ENCODE data around the gene LHPP.
A peak's percentile ranks its signal among the peaks of the same experiment; 100 is the strongest.

LHPP gene

DNA sequence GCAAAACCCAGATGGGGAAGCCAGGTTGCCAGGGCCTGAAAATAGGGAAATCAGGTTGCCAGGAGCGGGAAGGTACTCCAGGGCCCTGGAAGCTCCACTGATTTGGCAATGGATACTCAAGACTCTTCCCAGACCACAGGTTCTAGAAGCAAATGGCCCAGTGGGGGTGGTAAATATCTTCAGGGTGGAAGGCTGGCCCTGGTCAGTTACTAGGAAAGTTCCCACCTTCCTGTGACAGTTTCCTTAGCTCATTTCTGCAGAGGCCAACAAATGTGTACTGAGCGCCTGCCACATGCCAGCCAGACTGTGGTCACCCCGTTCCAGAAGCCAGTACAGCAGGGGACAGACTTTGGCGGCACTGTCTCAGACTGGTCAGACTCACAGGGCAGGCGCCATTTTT lies 168.9 kb downstream of the LHPP start:
- DNase-seq: no peak

DNA sequence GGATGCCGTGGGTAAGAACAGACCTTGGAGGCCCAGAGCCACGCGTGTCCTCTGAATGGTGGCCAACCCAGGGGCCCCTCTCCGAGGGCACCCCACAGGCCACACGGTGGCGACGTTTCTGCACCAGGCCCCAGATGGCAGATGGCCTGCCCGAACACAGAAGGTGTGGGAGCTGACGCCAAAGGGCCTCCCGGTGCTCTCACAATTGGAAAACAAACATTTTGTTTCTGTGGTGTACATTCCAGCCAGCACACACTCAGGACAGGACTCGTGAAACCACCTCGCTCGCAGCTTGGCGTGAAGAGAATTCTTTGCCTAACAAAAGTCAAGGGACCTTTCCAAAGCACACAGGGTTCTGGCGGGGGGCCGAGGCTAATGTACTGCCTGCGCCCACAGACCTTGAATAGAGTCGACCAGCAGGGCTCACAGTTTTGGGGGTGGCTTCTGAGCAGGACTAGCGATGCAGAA lies 170.5 kb downstream of the LHPP start:
- no peak for DNase-seq

DNA sequence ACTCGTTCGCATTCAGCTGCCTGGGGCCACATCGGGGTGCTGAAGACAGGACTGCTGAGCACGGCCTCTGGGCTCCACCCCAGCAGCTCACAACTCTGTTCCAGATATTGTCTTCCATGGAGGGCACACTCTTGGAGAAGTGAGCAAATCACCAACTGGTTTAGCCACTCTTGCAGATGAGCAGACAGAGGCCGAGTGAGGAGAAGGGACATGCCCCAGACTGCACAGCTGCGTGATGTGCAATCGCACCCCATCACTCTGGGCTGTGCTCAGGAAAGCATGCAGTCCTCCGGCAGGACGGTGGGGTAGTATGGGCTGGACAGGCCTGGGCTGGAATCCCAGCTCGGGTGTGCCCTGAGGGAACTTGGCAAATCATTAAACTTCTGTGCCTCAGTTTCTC lies 170.9 kb downstream of the LHPP start:
- DNase-seq: no peak

DNA sequence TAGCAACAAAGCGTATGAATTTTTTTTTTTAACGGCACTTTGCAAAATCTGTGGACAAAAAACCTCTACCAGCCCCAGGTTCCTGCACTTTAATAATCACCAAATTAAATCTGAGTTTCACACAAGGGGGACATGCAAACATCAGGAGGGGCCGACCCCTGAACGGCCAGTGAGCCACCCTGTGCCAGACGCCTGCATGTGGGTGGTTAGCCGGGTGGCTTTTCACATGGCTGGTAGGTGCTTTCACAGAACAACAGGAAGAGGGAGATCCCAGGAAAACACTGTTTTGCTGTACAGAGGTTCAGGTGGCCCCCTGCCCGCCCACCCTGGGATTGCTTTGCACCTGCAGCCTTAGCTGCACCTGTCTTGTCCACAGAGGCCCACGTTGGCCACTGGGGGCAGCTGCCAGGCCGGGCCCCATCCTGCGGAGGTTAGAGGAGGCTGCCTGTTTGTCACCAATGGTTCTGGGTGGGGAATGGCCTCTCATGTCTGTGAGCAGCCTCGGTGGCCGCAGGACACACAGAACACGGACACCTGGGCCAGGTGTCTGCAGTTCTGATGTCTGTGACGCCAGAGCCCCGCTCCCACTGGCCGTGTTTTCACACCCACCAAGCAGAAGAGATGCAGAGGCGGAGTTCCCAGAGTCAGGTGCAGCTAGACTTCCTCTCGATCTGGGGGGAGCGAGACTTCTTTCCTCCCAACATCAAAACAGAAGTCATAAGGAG lies 174.8 kb downstream of the LHPP start:
- peak in 2 of 4 experiments; percentile 26 to 29 for DNase-seq

DNA sequence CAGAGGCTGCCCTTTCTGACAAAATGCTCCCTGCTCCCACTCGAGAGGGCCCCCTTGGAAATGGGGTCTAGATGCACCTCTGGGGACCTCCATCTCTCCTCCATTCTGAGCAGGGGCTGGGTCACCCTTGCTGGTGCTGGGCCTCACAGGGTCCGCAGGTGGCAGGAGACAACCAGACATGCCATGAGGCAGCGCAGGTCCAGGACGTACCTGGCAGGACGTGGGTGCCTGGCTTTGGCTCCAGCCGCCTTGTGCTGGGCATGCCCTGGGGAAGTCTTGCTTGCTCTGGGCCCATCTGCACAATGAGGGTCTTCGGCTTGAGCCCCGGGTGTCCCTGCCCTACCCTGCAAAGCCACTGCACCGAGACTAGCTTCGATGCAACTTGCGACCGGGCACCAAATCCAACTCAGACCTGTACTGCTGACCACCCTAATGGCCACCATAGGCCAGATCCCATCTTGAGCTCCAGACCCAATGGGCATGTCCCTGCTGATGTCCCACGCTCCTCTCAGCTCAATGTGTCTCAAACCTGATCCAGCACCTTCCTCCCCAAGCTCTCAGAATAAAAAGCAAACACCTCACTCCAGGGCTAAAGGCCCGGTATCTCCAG lies 175.6 kb downstream of the LHPP start:
- DNase-seq: no peak

DNA sequence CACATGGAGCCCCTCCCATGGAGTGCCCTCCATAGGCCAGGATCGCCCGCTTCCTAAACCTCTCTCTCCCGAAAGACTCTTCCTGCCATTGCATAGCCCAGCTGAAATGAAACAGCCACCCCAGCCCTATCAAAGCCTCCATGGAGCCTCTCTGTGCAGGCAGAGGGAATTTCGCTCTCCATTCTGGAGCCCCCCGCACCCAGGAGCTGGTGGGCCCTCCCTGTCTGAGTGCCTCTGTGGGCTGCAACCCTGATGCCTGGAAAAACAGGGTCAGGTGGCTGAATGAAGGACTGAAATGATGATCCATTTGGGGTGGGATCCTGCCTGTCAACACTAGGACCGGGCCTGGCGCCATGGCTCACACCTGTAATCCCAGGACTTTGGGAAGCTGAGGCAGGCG lies 176.1 kb downstream of the LHPP start:
- no peak for DNase-seq

DNA sequence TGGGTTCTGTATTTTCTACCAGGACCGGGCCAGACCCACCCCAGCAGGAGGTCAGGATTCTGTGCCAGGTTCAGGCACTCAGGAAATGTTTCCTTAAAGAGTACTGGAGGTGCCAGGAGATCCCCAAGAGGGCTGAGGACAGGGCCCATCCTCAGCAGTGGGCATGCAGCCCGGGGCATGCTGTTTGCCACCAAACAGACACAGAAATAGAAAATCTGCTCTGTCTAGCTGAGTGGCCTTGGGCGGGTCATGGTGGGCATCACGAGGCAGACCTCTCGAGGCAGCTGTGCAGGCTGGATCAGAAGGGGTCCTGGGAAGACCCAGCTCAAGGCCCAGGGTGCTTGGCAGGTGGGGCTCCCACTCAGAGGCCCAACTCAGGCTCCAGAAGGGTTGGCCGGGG lies 177.6 kb downstream of the LHPP start:
- DNase-seq: no peak

DNA sequence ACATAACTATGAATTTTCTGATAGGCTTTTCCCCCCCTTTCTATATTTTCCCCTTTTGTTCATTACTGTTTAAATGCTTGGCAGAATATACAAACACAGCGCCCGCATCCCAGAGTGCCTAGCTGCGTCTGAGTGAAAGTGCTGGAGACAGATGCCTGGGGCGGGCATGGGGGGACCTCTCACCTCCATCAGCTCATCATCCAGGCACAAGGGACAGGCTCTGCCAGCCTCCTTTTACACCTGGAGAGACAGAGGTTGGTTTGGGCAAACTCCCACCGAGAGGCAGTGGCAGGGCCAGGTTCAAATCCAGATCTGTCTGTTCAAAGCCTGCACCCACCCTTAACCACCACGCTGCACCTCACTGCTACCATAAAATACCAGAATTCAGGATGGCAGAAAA lies 178.0 kb downstream of the LHPP start:
- no peak for DNase-seq

DNA sequence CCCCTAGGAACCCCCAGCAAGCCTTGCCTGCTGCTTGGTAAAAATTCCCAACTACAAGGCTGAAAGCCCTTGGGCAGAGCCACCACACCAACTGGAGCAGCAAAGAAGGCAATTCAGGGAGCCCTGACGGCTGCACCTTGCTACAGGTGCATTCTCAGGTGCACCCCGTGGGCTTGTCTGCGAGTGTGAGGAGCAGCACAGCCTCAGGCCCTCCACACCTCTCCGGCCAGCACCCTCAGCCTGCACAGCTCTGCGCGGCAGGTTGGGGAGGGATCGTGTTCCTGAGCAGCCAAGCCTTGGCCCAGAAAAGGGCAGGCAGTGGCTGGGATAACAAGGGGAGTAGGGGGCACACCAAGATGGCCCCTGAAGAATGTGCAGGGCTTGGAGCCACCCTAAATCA lies 178.4 kb downstream of the LHPP start:
- no peak for DNase-seq

DNA sequence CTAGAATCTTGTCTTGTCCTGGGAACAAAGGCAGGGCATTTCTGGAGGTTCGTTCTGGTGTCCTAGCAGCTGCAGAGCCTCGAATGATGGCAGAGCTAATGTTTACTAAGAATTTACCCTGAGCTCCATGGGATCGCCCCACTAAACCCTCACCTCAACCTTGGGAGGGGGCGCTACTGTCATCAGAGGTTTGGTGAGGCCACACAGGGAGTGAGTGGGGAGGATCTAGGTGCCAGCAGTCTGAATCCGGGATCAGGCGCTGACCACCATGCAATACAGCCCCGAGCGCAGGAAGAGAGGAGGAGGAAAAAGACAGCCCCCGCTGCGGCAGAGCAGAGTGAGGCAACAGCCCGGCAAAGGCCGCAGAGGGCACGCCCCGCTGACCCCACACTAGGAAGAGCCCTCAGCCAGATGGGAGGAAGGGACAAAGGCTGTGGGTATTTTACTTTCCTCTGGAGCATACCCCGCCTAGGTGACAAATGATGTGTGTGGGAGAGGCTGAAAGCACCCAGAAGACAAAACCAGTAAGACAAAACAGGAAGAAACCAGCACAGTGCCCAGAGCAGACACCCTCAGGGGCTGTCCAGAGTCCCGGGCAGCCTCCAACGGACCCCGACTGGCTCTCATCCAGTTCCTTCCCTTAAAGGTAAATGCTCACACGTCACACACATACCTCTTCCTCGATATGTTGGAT lies 179.1 kb downstream of the LHPP start:
- no peak for DNase-seq

DNA sequence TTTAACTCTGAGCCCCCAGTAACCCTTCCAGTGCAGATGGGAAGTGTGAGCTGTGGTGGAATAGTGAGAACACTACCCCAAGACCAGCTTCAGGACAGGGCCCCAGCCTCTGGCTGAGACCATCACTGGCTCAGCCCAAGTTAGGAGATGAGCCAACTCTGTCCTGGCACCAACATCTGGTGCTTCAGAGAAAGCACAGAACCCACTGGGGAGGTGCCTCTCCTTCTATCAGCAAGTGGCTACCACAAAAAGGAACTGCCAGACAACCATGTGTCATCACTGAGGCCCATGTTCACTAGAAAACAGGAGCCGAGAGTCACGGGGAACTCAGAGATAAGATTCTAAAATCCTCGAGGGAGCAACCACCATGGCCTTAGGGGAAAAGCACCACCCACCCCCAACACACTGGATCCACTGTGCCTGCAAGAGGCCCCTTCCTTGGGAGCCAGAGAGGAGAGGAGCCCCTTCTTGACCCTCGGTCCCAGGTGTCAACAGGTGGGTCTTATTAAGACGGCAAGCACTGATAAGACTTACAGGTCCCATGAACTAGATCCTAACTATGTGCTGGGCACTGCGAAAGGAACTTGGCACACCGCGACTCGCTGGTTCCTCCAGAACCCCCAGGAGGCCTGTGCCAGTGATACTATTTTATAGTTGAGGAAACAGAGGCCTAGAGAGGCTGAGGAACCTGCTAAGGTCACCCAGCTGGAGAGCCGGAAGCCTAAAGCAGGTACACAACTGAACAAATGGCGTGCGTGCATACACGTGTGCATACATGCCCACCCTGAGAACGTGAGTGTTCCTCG lies 179.9 kb downstream of the LHPP start:
- DNase-seq: no peak

DNA sequence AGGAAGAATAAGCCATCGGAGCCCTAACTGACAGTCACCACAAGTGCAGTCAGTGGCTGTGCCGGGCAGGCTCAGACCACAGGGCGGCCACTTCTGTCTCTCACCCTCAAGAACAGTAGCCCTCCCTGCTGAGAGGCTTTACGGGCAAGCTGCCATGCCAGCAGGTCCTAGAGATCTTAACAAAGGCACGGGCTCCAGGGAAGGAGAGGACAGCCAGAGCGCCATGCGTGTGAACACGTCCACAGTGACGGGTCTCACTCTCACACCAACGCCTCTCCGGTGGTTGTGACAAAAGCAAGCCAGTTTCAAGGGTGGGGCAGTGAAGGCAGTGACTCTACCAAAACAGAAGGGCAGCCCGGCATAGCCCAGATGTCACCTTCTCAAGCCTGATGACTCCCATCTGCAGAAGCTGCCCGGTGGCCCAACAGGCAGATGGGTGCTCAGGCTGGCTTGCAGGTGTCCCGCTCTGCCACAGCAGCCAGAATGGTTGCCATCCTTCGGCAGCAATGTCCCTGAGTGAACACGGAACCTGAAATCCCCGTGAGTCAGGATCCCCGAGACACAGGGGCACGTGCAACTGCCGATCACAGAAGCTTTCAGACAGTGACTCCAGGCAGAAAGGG lies 180.6 kb downstream of the LHPP start:
- no peak for DNase-seq

DNA sequence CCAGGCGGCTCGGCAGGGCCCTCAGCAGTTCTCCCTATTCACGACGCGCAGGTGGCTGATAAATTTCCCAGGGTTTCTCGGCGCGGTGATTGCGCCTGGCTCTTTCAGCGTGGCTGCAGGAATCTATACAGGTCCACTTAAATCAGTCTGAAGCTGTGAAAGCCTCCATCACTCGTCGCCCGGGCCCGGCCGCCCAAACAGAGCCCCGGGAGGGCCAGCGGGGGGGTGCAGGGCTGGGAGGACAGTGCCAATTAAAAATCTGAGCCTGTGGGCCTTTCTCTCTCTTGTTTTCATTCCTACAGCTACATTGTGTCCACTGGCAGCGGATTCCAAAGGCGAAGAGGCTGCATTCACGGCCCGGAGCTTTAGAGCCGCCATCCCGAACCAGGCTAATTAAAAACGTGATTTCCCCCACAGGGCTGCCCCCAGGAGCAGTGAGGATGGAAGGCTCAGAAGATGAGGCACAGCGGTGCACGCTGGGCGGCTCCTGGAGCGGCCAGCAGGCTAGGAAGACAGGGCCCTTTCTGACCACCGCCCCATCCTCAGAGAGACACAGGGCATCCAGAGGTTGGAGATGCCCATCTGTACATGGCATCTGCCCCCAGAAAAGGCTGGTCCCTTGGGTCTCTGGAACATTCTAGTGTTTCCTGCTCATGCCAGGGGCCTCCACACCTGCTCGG lies 181.8 kb downstream of the LHPP start:
- DNase-seq: no peak

DNA sequence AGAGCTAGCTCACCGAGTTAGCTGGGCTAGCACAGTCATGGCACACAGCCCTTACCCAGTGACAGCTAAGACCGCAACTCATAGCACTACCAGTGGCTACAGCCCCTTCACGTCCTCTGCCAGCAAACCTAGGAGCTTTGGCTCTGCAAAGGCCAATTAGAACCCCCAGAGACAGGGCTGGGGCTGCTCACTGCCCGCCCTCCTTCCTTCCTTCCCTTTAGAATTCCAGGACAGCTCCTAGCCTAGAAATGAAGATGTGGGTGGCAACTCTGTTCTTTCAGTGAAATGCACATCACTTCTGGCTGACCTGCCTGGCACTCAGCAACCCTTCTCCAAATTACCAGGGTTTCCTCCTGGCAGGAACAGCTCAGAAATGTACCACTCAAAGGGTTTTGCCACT lies 182.6 kb downstream of the LHPP start:
- no peak for DNase-seq

DNA sequence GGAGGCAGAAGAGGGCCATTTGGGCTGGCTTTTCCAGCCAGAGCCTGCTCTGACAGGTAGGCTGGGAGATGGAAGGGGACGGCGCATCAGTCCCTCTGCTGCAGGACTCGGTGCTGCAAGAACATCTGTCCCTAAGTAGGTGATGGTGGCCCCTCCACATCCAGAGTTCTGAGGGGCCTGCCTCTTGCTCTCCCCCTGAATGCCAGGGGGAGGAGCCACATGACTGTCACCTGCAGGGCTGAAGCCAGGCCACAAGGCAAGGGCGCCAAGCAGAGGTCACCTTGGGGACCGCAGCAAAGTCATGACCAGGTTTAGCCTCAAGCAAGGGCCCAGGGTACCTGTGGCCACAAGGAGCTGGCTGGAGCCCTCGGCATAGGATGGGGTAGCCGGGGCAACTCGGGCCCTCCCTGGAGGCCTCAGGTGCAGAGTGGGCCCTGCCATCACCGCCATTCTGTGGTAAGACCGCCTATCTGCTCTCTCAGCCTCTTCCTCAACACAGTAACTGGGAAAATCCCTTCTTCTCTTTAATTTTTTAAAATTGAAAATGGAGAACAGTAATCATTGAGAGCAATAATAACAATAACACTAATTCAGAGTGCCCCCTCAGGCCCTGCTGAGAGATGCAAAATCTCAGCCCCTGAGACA lies 183.3 kb downstream of the LHPP start:
- DNase-seq: no peak

DNA sequence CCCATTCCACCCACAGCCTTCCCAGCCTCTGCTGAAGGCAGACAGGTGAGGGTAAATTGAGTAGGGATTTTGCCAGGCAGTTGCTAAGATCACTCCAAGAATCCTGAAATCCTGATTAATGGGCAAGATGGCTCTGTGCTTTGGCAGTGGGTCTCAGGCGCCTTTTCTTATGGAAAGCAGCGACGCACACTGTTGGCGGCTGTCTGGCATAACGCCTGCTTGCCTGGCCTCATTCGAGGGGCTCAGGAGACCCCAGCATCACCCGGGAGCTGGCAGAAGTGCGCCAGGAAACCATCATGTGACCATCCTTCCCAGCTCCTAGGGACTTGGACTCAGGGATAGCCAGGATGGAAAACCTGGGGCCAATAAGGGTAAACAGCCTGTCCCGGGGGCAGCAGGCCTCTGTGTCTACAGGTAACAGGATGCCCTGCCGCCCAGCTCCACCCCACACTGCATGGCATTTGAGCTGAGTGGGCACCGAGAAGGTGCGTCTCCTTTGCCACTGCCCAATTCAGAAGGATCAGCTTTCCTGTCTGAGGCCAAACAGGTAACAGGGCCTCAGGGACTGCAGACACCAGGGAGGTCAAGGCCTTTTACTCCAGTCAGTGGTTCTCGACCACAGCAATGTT lies 184.0 kb downstream of the LHPP start:
- DNase-seq: no peak

DNA sequence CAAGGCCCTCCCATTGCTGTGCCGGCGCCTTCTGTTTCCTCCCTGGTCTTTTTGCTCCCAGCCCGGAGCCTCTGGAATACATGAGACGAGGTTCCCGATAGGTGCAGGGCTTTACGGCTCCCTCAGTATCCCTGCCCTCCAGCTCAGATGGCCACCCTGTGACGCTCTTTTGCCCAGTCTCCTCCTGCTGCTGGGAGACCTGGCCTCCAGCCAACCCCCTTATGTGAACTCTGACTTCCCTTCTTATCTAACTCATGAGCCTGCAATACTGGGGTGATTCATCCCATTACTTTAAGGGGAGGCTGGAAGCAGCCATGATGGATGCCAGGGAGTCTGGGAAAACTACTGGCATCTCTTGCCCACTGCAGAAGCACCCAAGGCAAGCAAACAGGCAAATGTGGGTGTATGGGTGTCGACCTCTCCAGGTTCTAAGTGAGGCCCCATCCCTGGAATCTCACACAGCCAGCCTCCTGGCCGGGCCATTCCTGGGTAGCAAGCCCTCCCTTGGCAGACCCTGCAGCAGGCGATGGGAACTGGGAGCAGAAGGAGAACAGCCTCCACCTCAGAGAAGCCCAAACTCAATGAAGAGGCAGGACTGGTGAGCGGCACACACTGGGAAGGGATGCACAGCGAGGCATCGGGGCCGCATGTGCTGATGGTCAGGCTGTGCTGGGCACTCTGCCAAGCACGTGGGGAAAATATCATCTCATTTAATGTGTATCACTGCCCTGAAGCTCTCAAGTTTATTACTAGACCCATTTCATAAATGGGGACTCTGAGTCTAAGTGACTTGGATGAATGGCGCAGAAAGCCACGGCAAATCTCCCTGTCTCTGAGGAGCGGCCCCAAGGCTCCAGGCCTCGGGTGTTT lies 185.1 kb downstream of the LHPP start:
- DNase-seq: no peak

DNA sequence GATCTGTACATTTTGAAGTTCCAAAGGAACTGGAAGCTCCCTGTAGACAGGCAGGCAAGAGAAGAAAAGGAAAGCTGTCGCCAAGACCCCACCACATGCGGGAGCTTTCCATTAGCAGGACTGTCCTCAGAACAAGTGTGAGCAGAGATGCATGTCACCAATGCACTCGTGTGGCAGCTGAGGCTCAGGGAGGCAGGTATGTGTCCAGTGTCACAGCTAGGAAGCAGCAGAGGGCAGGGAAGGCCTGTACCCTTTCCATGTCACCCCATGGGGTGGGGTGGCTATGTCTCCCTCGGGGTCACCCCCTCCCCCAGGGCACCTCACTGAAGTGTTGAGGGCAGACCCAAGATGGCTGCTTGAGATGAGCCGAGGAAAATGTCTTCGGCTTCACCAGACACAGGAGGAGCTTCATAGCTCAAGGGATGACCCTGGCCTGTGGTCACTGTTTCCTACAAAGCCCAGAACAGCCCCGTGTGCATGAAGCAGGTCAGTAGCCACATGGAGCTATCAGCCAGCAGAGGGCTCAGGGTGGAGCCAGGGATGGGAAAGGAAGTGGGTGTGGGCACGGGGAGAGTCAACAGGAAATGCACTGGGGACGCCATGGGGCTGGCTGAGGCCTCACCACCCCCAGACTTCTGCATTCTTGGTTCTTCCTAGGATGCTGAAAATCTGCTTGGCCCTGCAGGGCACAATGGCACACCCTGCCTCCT lies 186.0 kb downstream of the LHPP start:
- DNase-seq: peak in 2 of 4 experiments; percentile 40 to 57

DNA sequence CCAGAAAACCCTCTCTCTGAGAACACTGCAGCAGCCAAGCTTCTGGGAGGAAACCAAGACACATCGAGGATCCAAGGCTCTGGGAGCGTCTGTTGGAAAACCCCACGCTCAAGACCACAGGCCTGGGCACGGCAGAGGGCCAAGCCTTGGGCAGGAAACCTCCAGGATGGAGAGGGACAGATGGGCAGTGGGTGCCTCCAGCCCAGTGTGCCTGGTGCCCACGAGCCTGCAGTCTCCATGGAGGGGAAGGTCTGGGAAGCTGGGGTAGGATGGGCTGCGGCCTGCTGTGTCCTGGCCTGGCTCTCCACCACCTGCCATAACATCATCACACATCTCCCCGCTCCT lies 186.5 kb downstream of the LHPP start:
- no peak for DNase-seq

DNA sequence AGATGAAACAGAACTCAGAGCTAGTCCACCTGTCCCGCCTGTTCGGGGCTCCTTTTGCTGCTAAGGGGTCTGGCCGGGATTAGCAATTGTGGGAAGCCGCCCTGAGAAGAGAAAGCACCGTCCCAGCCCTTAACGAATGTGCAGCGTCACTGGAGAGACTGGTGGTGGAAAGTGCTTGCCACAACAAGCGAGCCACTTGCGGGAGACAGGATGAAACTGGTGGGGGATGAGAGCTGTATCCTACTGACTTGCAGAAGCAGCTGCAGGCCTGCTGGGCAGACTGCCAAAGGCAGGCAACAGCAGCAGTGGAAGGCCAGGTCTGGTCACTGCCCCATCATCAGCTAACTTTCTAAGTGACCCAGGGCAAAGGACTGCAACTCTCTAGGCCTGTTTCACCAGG lies 187.1 kb downstream of the LHPP start:
- DNase-seq: no peak

Data from activated CD4-positive, CD25-positive, alpha-beta regulatory T cell (primary cell).